GM23338 (cell line): ENCODE data around the gene OAS3. TPM values are rescaled to one million over a fixed set of nuclear protein-coding genes. Genes with fewer than 3 reads are reported as not detected.

Experiments
- ATAC-seq: fragments of 200-7000 bp; cut with Tn5 transposase; 3 replicates; pipeline ENCODE4 v1.9.1; 2020
- DNase-seq: peaks from one replicate; pipeline ENCODE4 v3.0.0-alpha.2; 2015; ENCODE audit warnings: low spot score
- H2AFZ ChIP-seq: fragments of 200-600 bp; sonication (generic); 2 replicates; pipeline ENCODE4 v1.8.0; 2016; ENCODE audit warnings: antibody characterized with exemption, mild to moderate bottlenecking, moderate library complexity
- H3F3A ChIP-seq: fragments of 200-600 bp; sonication (generic); replicated peaks from 2 replicates; pipeline ENCODE4 v1.8.0; 2017; ENCODE audit warnings: antibody characterized with exemption, mixed run types, low read depth
- H3K27ac ChIP-seq: fragments of 200-600 bp; sonication (generic); 2 replicates; pipeline ENCODE4 v1.6.1; 2016; ENCODE audit warnings: low read depth
- H3K27me3 ChIP-seq: fragments of 200-600 bp; sonication (generic); 2 replicates; pipeline ENCODE4 v1.8.0; 2016; ENCODE audit warnings: mild to moderate bottlenecking, mixed run types, moderate library complexity; ENCODE audit not compliant: insufficient read depth
- H3K36me3 ChIP-seq: fragments of 200-600 bp; sonication (generic); 2 replicates; pipeline ENCODE4 v1.8.0; 2016; ENCODE audit warnings: mild to moderate bottlenecking; ENCODE audit not compliant: insufficient read depth
- H3K4me1 ChIP-seq: fragments of 200-600 bp; sonication (generic); 2 replicates; pipeline ENCODE4 v1.8.0; 2016; ENCODE audit warnings: mild to moderate bottlenecking, moderate library complexity; ENCODE audit not compliant: insufficient read depth
- H3K4me2 ChIP-seq: fragments of 200-600 bp; sonication (generic); 2 replicates; pipeline ENCODE4 v1.7.1; 2017; ENCODE audit warnings: mixed run types
- H3K4me3 ChIP-seq: fragments of 200-600 bp; sonication (generic); 2 replicates; pipeline ENCODE4 v1.6.1; 2016; ENCODE audit warnings: mixed run types
- H3K79me2 ChIP-seq: fragments of 200-600 bp; sonication (generic); replicated peaks from 2 replicates; pipeline ENCODE4 v1.8.0; 2017; ENCODE audit warnings: mild to moderate bottlenecking; ENCODE audit not compliant: insufficient read depth
- H3K9me2 ChIP-seq: fragments of 200-600 bp; sonication (generic); 2 replicates; pipeline ENCODE4 v1.8.0; 2017; ENCODE audit not compliant: insufficient read depth
- H4K20me1 ChIP-seq: fragments of 200-600 bp; sonication (generic); replicated peaks from 2 replicates; pipeline ENCODE4 v1.8.0; 2017; ENCODE audit warnings: mild to moderate bottlenecking; ENCODE audit not compliant: insufficient read depth
- H3K27ac Mint-ChIP-seq: 2 replicates; pipeline ENCODE4 v1.8.0; 2020; ENCODE audit warnings: inconsistent platforms, mild to moderate bottlenecking, moderate library complexity, mixed read lengths
- H3K27me3 Mint-ChIP-seq: 3 replicates; pipeline ENCODE4 v1.8.0; 2022; ENCODE audit warnings: low read depth, mild to moderate bottlenecking, moderate library complexity, mixed read lengths, inconsistent platforms; ENCODE audit not compliant: insufficient read depth, poor library complexity
- H3K36me3 Mint-ChIP-seq: 3 replicates; pipeline ENCODE4 v1.8.0; 2021; ENCODE audit warnings: low read depth, mild to moderate bottlenecking, inconsistent platforms, moderate library complexity, mixed read lengths
- H3K4me1 Mint-ChIP-seq: 3 replicates; pipeline ENCODE4 v1.8.0; 2020; ENCODE audit warnings: mild to moderate bottlenecking, inconsistent platforms, mixed read lengths
- H3K4me3 Mint-ChIP-seq: 3 replicates; pipeline ENCODE4 v1.8.0; 2021; ENCODE audit warnings: moderate library complexity, mild to moderate bottlenecking, inconsistent platforms, mixed read lengths
- H3K9me3 Mint-ChIP-seq: 3 replicates; pipeline ENCODE4 v1.8.0; 2020; ENCODE audit warnings: moderate library complexity, mild to moderate bottlenecking, inconsistent platforms, mixed read lengths
- CREB1 ChIP-seq: fragments of 250-450 bp; sonication (Bioruptor Pico); IDR thresholded peaks from 2 replicates; pipeline ENCODE4 v1.5.0; 2020; ENCODE audit warnings: low read depth, mild to moderate bottlenecking, moderate library complexity
- ETS1 ChIP-seq: IDR thresholded peaks from 2 replicates; pipeline ENCODE4 v1.6.1; 2016; ENCODE audit warnings: antibody characterized with exemption
- EZH2 ChIP-seq: fragments of 200-600 bp; sonication (generic); IDR thresholded peaks from one replicate; pipeline ENCODE4 v1.8.0; 2017; ENCODE audit warnings: antibody characterized with exemption, mild to moderate bottlenecking, low read depth; ENCODE audit not compliant: unreplicated experiment
- POLR2AphosphoS5 ChIP-seq: IDR thresholded peaks from 2 replicates; pipeline ENCODE4 v1.6.1; 2016; ENCODE audit warnings: antibody characterized with exemption, low read depth
- STAT1 ChIP-seq: IDR thresholded peaks from one replicate; pipeline ENCODE4 v1.6.1; 2016; ENCODE audit warnings: antibody characterized with exemption; ENCODE audit not compliant: unreplicated experiment
- ZNF462 ChIP-seq: fragments of 250-450 bp; sonication (Bioruptor Pico); IDR thresholded peaks from 2 replicates; pipeline ENCODE4 v1.5.0; 2020; ENCODE audit warnings: mild to moderate bottlenecking, moderate library complexity
- polyA plus RNA-seq: library from polyadenylated mRNA; unstranded; fragments of >200 nt; fragmentation: Nextera tagmentation; extraction: Ambion mirVana; gene quantifications from 2 replicates; pipeline ENCODE4 v1.2.1, GENCODE V29; 2016
- total RNA-seq: library from RNA; depleted of rRNA; stranded (reverse); fragments of >200 nt; shearing (Covaris generic); gene quantifications from 2 replicates; pipeline ENCODE4 v1.2.3, GENCODE V29; 2014
- TF ChIP-seq, protein P1 (sequence below), 2 experiments: fragments of 200-600 bp in 1 of 2; sonication (generic) in 1 of 2; conservative IDR thresholded peaks; 2 replicates each; pipeline versions ENCODE4 v1.5.1 to v1.6.1; 2016 to 2017; ENCODE audit warnings: antibody characterized with exemption in 2 of 2, low read depth in 2 of 2, mild to moderate bottlenecking in 2 of 2, moderate library complexity in 1 of 2

OAS3 gene
- total and polyA plus RNA-seq, 2 experiments from 2014 or later = 0.27 to 1.4 TPM

GRCh38 chr12:112992541-112993398 is 54.5 kb downstream of the OAS3 start:
- Mint-ChIP-seq H3K4me3 (no peak overlapping the region), H3K36me3 (peaks cover 5% of the 10 kb centered on the region; the same call in 1 of the 3 replicates), H3K27ac (no peak overlapping the region), H3K27me3 (peaks cover 2% of the 10 kb centered on the region), H3K9me3 (peaks cover 8% of the 10 kb centered on the region; the same call in 2 of the 3 replicates), H3K4me1 (peaks cover 14% of the 10 kb centered on the region)
- no peak overlapping the region for H3K4me3 ChIP-seq
- H3K27ac ChIP-seq = no peak overlapping the region
- peaks cover 22% of the 10 kb centered on the region; the same call in 1 of the 2 replicates for H3K4me1 ChIP-seq
- no peaks in the 10 kb centered on the region for H3K27me3 ChIP-seq
- no peak overlapping the region for H2AFZ ChIP-seq
- 0 out of 2 replicates have a peak, but pooled peaks cover 4% of the 10 kb centered on the region for H3F3A ChIP-seq
- no peak overlapping the region for H3K4me2 ChIP-seq
- ATAC-seq = peak; percentile 77
- H3K36me3 ChIP-seq = no peaks in the 10 kb centered on the region
- DNase-seq = peak; percentile 84
- no peaks in the 10 kb centered on the region for H3K79me2 ChIP-seq
- no peaks in the 10 kb centered on the region for H4K20me1 ChIP-seq
- no peaks in the 10 kb centered on the region; the same call in 1 of the 2 replicates for H3K9me2 ChIP-seq
- no peak for TF ChIP-seq EZH2
- TF ChIP-seq, protein P1, sequence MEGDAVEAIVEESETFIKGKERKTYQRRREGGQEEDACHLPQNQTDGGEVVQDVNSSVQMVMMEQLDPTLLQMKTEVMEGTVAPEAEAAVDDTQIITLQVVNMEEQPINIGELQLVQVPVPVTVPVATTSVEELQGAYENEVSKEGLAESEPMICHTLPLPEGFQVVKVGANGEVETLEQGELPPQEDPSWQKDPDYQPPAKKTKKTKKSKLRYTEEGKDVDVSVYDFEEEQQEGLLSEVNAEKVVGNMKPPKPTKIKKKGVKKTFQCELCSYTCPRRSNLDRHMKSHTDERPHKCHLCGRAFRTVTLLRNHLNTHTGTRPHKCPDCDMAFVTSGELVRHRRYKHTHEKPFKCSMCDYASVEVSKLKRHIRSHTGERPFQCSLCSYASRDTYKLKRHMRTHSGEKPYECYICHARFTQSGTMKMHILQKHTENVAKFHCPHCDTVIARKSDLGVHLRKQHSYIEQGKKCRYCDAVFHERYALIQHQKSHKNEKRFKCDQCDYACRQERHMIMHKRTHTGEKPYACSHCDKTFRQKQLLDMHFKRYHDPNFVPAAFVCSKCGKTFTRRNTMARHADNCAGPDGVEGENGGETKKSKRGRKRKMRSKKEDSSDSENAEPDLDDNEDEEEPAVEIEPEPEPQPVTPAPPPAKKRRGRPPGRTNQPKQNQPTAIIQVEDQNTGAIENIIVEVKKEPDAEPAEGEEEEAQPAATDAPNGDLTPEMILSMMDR (conservative IDR thresholded peaks at IDR 0.05; ENCODE audit: low read depth in 2 of 2) = peak; percentile 99 to 100

DNA sequence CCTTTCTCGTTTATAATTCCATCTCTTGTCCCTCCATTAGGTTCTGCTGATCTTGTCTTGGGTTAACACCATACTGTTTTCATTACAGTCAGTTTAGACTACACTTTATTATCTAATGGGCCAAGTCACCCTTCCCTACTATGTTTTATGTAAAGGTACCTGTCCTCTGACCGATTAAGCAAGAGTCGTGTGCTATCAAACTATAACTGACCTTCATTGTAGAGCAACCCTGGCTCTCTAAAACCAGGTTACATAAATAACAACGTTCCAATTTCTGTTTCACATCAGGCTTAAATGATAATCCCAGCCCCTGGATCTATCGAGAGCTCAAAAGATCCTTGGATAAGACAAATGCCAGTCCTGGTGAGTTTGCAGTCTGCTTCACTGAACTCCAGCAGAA is 56.7 kb downstream of the OAS3 start:
- peaks cover 3% of the 10 kb centered on the region; the same call in 2 of the 3 replicates for H3K9me3 Mint-ChIP-seq
- no peak overlapping the region for H3K27ac Mint-ChIP-seq
- Histone ChIP-seq H4K20me1 (no peaks in the 10 kb centered on the region), H3F3A (0 out of 2 replicates have a peak, but pooled peaks cover 2% of the 10 kb centered on the region), H3K27me3 (no peaks in the 10 kb centered on the region), H3K27ac (no peak overlapping the region), H3K9me2 (no peaks in the 10 kb centered on the region), H3K4me2 (no peak overlapping the region), H3K4me1 (peaks cover 17% of the 10 kb centered on the region; the same call in 1 of the 2 replicates), H3K36me3 (no peaks in the 10 kb centered on the region), H3K79me2 (no peaks in the 10 kb centered on the region), H2AFZ (no peak overlapping the region), H3K4me3 (no peak overlapping the region)
- no peaks in the 10 kb centered on the region for H3K27me3 Mint-ChIP-seq
- H3K4me3 Mint-ChIP-seq = no peak overlapping the region
- DNase-seq = no peak
- no peak for ATAC-seq
- H3K4me1 Mint-ChIP-seq = peaks cover 11% of the 10 kb centered on the region
- H3K36me3 Mint-ChIP-seq = no peaks in the 10 kb centered on the region; the same call in 2 of the 3 replicates
- TF ChIP-seq EZH2 (no peak), POLR2AphosphoS5 (no peak), ETS1 (no peak), STAT1 (no peak), CREB1 (CRISPR knock-in tag) (no peak), ZNF462 (CRISPR knock-in tag) (no peak)
